GM21786 (cell line): ENCODE data around the gene TWNK.
A peak's percentile ranks its signal among the peaks of the same experiment; 100 is the strongest.

Experiments used
- ATAC-seq: cut with Tn5 transposase; IDR thresholded peaks from one replicate; pipeline ENCODE4 v1.9.1; 2021; ENCODE audit not compliant: unreplicated experiment

TWNK gene

DNA sequence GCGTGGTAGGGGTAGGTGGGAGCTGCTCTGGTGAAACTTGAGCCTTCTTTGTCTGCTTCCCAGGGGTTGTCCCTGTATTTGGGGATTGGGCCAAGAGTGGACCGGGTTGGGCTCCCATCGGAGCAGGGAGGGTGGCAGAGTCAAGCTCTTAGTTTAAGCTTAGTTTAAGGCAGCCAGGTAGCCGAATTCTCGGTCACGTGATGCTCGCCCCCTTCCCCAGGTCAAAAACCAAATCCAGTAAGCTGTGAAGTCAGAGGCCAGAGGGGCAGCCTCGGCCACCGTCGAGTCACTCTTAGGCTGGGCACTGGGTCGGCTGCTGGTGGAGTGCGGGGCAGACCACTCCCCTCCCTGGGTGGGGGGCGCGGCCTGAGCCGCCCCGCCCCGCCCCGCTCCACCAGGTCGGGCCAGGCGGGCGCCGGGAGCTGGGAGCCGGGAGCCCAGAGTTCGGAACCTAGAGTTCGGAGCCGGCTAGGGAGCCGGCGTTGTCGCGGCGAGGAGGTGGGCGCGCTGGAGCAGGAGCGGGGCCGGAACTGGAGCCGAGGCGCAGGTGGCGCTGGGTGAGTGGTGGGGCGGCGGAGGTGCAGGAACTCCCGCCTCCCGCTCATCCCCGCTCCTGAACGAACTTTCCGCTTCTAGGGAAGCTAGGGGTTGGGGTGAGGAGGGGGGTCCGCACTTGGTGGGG lies 9.5 kb downstream of the TWNK start:
- ATAC-seq: no peak

DNA sequence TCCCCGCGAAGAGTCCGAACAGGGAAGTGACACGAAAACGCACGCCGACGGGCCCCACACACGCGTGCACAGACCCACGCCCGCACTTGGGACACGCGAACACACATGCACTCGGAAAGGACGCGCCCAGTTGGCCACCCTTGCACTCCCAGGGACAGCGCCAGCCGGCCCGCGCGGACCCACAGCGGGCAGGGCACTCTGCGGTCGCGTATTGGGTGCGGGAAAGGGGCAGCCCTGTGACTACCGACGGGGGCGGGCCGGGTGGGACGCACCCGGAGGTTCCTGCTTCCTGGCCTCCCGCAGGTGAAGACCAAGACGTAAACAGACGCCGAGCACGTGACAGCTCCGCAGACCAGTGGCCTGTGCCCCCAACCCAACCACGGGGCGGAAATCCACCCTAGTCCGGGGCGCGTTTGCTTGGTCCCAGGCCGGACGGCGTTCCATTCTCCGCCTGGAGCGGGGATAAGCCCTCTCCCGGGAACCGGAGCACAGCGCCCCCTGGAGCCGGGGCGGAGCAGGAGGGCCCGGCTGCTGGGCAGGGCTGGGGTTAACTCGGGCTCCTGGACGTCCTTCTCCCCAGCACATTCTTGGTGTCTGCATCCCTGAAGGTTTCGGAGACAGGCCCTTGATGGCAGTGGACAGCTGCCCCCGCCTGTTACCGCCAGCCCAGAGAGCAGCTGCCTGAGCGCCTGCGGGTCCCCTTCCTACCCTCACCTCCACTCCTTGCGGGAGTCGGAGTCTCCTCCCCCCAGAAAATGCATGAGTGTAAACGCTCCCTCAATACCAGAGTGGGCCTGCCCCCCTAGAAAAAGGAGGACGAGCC lies 10.2 kb downstream of the TWNK start:
- peak; percentile 26 for ATAC-seq

DNA sequence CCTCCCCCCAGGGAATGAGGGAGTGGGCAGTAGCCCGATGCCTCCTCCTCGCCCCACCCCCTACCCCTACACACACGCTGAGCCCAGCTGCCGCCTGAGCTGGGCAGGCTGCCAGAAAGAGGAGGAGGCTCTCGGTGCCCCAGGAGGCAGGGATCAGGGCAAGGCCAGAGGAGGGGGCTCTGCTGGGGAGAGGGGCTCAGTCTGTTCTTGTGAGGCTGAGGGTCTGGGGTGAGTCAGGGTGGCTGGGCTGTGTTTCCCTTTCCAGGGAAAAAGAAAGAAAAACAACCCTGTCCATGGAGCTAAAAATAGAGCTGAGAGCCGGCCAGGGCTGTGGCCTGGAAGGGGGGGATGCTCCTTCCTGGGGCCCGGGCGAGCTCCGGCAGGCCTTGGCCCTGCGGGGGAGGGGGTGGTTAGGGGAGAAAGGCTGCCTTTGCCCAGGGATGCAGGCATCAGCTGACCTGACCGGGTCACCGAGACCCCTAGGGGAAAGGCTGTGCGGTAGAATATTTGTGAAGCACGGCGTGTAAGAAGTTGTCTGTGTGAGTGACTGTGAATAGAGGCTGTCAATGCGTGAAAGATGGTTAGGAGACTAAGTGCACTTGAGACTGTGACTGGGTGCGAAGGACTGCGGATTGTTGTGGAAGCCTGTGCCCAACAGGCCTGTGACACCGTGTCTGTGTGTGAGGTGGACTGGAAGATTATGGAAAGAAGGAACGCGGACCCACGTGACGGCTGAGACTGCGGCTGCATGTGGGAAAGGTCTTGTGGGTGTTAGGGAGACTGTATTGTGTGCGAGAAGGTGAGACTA lies 11.0 kb downstream of the TWNK start:
- ATAC-seq: peak; percentile 35

DNA sequence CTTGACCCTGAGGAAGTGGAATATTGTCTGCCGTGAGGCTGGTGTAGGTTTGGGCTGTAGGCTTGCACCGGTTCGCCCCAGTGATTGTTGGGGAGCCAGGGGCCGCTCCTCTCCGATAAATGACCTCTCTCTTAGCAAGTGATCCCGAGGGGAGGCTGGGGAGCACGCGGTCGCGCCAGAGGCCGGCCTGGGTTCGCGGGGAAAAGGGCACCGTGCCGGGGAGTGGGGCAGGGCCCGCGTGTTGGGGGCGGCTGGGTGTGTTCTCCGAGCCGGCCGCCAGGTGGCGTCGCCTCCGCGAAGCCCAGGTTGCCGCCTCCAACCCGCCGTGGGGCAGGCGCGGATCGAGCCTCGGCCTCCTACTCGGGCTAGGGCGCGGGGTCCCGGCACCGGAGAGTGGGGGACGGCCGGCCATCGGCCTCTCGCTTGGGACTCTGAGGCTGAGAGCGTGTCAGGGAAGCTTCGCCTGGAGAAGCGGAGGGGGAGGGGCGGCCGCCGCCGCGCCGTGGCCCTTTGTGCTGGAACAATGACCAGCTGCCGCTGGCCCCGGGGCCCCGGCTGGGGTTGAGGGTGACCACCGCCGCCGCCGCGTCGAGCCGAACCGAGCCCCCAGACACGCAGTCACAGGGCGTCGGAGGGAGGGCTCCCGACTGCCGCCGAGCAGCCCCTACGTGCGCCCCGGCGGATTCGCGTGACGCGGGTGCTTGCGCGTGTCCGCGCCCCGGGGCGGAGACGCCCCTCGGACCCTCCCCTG lies 11.8 kb downstream of the TWNK start:
- ATAC-seq: peak; percentile 34

DNA sequence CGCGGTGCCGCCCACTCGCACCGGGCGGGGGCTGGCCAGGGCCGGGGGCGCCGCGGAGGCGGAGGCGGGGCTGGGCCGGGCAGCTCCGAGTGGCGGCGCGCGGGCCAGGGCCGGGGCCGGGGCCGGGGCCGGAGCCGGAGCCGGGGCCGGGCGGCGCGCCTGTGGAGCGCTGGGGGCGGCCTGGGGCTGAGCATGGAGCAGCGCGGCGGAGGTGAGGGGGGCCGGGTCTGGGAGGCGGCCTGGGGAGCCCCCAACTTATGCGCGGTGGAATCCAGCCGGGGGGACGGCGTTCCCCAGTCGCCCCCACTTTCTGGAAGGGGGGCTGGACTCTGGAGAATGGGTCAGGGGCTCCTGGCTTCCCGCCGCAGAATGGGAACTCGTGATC lies 12.4 kb downstream of the TWNK start, which contains the start of gene LZTS2:
Gene LZTS2, plus strand, starts transcription at position 67 of the 385 bp plus-strand sequence. CDS start 2,731 bp downstream, outside the sequence.
- ATAC-seq: no peak

DNA sequence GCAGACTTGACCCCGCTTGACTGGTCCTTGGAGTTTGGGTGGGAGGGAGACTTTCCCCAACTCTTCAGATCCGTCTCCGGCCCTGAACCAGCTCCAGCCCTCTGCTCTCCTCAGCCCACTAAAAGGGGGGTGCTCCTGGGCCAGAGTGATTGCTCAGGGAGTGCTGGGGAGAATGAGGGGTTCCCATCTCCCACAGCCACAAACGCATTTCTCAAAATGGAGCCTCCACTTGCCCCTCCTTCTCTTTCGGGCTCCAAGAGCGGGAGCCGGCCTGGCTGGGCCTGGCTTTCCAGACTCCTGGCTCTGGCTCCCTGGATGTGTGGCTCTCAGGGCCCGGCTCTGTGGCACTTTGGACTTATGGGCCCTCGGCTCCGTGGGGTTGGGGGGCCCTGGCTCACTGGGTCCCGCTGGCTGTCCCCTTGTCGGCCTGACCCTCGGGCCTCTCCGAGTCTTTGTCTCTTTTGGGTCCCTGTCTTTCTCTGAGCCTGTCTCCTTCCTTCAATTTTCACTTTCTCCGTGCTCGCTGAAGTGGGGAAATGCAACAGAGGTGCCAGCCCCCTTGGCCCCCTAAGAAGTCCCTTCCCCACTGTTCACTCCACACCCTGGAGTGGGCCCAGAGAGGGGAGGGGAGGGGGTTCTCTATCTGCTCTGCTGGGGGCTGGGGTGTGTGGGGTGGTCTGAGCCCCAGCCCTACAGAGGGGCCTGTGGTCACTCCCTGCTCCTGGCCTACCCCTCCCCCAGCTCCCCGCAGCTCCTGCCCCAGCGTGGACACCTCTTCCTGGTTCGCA lies 13.0 kb downstream of the TWNK start:
- ATAC-seq: no peak

DNA sequence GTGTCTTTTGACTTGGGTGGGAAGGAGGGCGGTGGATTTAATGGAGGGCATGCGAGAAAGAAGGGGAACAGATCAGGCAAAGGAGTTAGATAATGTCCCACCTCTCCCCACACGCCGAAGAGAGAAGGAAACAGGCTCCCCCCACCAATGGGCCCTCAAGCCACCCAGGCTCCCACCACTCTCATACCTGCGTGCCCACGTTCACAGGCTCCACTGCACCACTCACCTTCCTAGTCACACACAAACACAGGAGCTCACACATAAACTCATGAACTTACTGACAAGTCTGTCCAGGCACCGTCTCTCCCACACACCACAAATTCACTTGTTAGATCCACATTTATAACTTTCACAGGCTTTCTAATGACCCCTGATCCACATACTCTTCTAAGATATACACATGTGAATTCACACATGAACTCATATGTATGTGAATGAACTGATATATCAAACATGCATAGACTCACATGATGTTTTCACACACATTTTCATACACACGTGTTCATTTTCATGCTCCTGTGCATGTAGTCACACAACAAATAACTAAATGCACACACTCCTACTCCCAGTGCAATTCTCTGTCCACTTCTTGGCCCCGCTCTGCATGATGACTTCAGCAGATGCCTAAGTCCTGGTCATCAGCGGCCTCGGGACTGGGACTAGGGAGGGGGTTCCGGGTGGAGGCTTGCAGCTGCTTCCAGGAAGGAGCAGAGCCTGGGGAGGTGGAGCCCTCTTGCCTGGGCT lies 13.7 kb downstream of the TWNK start:
- ATAC-seq: no peak

DNA sequence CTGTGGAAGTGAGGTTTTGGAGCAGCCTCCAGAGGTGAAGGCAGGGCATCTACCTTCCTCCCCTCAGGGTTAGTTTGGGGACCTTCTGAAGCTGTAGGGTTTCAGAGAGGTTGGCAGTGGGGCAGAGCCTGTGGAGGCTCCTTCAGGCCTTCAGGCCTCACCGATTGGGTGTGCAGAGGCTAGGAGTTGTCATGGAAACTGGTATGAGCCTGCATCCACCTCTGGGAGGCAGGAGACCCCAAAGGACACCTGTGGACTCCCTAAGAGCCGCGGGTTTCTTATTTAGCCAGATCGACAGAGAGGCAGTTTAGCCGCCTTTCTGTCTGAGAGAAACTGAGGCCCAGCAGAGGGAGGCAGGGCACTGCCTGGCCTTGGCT lies 14.3 kb downstream of the TWNK start:
- ATAC-seq: no peak

DNA sequence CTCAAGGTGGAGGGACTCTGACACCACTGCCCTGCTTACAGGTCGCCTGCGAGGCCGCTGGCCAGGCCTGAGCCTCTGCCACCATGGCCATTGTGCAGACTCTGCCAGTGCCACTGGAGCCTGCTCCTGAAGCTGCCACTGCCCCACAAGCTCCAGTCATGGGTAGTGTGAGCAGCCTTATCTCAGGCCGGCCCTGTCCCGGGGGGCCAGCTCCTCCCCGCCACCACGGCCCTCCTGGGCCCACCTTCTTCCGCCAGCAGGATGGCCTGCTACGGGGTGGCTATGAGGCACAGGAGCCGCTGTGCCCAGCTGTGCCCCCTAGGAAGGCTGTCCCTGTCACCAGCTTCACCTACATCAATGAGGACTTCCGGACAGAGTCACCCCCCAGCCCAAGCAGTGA lies 15.1 kb downstream of the TWNK start:
- no peak for ATAC-seq

DNA sequence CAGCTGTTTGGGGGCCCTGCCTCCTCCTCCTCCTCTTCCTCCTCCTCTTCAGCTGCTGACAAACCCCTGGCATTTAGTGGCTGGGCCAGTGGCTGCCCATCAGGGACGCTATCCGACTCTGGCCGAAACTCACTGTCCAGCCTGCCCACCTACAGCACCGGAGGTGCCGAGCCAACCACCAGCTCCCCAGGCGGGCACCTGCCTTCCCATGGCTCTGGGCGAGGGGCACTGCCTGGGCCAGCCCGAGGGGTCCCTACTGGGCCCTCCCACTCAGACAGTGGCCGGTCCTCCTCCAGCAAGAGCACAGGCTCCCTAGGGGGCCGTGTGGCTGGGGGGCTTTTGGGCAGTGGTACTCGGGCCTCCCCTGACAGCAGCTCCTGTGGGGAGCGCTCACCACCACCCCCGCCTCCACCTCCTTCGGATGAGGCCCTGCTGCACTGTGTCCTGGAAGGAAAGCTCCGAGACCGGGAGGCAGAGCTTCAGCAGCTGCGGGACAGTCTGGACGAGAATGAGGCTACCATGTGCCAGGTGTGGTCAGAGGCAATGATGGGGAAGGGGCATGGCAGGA lies 16.4 kb downstream of the TWNK start:
- ATAC-seq: no peak

DNA sequence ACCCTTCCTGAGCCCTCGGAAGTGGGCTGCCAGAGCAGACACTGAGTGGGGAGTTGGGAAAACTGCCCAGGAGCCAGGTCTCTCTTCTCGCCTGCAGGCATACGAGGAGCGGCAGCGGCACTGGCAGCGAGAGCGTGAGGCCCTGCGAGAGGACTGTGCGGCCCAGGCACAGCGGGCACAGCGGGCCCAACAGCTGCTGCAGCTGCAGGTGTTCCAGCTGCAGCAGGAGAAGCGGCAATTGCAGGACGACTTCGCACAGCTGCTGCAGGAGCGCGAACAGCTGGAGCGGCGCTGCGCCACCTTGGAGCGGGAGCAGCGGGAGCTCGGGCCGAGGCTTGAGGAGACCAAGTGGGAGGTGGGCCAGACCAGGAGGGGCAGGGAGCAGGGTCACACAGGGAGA lies 18.0 kb downstream of the TWNK start:
- ATAC-seq: no peak

DNA sequence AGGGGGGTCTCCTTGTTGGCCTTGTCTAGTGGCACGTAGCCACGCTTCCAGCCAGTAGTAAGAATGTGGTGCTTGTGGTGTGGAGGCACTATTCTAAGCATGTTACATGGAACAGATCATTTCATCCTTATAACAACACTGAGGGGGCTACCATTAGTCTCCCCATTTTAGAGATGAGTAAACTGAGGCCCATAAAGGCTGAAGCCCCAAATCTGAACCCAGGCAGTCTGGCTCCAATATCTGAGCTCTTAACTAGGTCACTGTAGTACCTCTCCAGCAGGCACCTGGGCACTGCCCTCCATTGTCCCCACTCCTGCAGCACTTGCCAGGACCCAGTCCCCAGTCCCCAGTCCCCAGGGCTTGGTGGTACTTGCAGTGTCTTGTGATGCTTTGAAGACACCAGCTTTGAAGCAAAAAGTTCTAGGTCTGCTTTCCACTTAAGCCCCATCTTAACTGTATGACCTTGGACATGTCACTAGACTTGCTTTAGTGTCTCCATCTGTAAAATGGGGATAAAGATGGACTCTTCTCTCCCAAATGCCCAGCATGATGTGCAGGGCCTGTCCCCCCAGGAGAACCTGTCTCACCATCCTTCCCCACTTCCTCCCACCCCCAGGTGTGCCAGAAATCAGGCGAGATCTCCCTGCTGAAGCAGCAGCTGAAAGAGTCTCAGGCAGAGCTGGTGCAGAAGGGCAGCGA lies 18.7 kb downstream of the TWNK start:
- no peak for ATAC-seq

DNA sequence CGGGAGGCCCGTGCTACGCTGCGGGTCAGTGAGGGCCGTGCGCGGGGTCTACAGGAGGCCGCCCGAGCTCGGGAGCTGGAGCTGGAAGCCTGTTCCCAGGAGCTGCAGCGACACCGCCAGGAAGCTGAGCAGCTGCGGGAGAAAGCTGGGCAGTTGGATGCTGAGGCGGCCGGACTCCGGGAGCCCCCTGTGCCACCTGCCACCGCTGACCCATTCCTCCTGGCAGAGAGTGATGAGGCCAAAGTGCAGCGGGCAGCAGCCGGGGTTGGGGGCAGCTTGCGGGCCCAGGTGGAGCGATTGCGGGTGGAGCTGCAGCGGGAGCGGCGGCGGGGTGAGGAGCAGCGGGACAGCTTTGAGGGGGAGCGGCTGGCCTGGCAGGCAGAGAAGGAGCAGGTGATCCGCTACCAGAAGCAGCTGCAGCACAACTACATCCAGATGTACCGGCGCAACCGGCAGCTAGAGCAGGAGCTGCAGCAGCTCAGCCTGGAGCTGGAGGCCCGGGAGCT lies 19.3 kb downstream of the TWNK start:
- ATAC-seq: no peak

DNA sequence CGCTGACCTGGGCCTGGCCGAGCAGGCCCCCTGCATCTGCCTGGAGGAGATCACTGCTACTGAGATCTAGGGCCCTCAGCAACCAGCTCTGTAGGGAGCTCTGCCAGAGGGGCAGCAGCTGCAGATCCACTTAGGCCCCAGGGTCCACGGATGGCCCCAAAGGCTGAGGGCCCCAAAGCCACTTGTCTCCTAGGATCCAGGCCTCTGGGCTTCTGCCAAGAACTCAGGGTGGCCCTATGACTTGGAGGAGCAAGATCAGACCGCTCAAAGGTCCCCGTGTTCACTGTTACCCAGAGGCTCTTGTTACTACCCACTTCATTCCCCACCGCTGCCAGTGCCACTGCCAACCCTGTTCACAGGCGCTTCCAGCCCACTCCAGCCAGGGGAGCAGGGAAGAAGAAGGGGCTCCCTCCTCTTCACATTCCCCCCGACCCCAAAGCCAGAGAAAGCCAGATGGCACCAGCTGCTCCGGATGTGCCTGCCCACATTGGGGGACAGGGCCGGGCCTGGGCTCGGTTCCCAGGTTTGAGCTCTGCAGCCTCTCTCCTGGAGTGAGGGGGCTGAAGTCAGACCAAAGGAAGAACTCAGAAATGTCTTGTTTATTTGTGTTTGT lies 19.9 kb downstream of the TWNK start:
- ATAC-seq: no peak

DNA sequence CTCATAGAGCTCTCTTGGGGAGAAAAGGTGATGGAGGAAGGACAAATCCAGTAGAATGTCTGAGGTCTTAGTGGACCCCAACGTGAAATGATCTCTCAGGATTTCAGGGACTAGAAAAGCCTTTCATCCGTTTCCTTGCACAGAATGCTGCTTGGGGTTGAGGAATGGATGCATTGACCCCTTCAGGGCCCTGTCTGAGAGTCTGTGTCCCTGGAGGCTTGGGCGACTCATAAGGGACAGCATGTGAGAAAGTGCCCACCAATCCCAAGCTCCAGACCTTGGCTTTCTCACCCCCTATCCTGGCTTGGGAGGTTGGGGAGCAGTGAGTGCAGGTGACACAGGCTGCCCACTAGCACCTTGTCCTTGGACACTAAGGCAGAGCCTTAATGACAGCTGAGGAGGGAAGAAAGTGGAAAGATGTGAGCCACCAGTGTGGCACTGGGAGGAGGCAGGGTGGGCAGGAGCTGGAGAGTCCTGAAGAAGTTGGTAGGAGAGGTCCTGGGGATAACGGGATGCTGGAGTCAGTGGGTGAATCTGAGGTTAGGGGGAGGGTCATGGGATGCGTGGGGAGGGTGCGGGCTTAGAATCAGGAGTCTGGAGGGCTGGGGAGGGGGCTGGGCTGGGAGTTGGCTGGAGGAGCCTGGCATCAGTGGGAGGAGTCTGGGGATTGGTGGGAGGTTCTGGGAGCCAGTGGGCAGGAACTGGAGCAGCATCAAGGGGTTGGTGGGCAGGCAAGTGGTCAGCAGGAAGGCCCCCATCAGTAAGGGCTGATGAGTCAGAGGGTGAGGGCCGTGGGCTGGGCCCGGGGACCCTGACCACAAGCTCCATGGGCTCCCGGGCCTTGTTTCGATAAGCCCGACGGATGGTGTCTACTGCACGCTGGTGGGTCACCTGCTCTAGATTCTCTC lies 20.8 kb downstream of the TWNK start:
- ATAC-seq: no peak

DNA sequence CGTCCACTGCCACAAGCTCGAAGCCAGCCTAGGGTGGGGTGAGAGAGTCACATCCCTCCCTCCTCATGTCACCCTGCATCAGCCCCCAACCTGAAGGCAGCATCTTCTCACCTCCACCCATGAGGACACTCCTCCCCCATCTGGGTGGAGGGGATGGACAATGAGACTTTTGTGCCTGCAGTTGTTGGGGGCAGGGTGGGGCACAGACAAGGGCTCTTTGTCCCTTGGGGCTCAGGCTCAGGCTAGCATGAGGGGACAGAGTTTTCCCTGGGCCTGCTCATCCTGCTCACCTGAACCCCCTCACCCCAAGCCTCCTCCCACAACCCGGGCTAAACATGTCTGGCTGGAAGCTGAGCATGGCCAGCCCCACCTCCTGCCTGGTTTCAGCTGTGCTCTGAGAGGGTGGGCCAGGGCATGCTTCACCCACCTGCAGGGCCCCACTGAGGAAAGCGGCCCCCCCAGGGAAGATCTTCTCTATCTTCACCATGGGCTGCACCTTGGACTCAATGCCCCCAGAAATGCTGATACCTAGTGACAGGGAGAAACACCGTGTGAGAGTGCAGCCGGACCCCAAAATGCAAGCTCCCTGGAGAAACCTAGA lies 21.6 kb downstream of the TWNK start:
- no peak for ATAC-seq
